HG02571 (cell line): ENCODE results near the gene DNLZ.

Source experiments
- ATAC-seq: cut with Tn5 transposase; IDR thresholded peaks from one replicate; pipeline ENCODE4 v1.9.1; 2021; ENCODE audit warnings: mild to moderate bottlenecking, moderate library complexity; ENCODE audit not compliant: unreplicated experiment

Gene DNLZ

GRCh38 chr9:136333486-136333885 lies 30.1 kb downstream of the DNLZ start:
- ATAC-seq, result no peak

DNA sequence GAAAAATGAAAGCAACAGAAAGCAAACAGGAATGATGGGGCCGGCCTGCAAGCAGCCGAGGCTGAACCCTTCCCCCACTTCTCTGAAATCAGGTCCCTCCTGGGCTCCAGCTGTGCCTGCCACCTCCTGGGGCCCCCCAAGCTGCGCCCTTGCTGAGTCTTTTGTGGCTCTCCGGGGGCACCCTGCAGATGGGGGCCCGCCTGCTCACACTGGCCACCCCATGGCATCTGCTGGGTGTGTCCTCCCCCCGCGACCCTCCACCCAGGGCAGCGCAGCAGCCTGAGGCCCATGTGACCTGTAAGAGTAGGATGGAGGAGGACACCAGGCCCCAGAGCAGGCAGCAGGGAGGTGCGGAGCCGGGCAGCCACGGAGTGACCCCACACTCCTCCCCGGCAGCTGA lies 30.5 kb downstream of the DNLZ start:
- no peak for ATAC-seq

DNA sequence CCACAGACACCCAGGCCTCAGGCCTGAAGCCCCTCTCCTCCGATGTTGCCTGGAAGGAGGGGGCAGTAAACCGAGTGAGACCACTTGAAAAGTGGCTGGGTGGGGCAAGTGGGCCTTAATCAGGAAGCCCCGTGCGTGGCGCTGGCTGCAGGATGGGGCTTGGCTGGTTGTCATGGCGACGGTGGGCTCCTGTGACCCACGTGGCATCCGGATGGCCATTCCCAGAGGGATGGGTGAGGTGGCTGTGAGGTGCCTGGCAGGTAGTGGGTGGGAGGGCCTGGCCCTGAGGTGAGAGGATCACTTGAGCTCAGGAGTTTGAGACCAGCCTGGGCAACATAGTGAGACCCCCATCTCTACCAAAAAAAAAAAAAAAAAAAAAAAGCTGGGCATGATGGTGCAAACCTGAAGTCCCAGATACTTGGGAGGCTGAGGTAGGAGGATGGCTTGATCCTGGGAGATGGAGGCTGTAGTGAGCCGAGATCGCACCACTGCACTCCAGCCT lies 31.0 kb downstream of the DNLZ start:
- ATAC-seq, result no peak

- ATAC-seq, result no peak
Measured at GRCh38 chr9:136331556-136332481, 31.7 kb downstream of the DNLZ start.

DNA sequence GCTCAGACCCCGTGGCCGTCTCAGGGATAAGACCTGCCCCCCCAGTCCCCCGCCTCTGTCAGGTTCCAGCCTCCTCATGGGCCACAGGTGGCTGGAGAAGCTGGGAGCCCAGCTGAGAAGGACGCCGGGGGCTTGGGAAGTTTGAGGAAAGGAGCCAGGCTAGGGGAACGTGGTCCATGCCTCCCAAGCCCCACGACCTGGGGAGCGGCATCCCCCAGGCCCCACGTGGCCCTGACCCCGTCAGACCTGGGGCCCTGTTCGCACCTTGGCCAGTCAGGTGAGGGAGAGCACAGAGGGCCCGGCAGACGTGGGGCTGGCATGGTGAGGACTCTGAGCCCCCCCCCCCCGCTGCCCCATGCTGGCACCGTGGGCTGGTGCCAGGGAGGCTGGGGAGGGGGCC lies 32.5 kb downstream of the DNLZ start:
- no peak for ATAC-seq

- no peak for ATAC-seq
Measured at GRCh38 chr9:136330406-136330990, 33.0 kb downstream of the DNLZ start.

DNA sequence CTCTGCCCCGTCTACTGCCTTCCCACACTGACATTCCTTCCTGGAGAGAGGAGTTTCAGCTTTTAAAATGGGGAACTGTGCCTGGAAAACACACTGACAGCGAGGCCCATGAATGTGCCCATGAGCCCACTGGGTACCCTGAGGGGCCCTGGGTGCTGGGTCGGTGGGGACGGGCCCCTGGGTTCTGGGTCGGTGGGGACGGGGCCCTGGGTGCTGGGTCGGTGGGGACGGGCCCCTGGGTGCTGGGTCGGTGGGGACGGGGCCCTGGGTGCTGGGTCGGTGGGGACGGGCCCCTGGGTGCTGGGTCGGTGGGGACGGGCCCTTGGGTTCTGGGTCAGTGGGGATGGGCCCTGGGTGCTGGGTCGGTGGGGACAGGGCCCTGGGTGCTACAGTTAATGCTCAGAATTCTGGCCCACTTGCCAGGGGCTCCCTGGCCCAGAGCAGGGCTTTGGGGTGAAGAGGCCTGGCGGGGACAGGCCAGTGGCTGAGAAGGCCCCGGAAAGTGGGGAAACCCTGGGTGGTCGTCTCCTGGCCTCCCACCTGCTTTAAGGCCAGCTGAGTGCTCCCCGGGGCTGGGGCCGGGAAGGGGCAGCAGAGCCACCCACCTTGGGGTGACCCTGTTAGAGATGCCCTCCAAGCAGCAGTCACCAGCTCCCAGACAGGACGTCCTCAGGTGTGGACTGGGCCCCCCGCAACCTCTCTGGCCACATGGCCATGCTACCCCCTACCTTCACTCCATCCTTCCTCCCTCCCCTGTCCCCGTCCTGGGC lies 33.7 kb downstream of the DNLZ start:
- no peak for ATAC-seq

GRCh38 chr9:136329211-136329627 lies 34.3 kb downstream of the DNLZ start:
- ATAC-seq, result no peak

GRCh38 chr9:136328622-136329041 lies 34.9 kb downstream of the DNLZ start:
- ATAC-seq, result no peak

GRCh38 chr9:136328011-136328621 lies 35.4 kb downstream of the DNLZ start:
- ATAC-seq, result no peak

- no peak for ATAC-seq
Measured at GRCh38 chr9:136327304-136327974, 36.1 kb downstream of the DNLZ start, which contains the start of gene GPSM1. GPSM1 (plus strand) TSS chr9:136327539; CDS start chr9:136327696, 157 bp downstream.

DNA sequence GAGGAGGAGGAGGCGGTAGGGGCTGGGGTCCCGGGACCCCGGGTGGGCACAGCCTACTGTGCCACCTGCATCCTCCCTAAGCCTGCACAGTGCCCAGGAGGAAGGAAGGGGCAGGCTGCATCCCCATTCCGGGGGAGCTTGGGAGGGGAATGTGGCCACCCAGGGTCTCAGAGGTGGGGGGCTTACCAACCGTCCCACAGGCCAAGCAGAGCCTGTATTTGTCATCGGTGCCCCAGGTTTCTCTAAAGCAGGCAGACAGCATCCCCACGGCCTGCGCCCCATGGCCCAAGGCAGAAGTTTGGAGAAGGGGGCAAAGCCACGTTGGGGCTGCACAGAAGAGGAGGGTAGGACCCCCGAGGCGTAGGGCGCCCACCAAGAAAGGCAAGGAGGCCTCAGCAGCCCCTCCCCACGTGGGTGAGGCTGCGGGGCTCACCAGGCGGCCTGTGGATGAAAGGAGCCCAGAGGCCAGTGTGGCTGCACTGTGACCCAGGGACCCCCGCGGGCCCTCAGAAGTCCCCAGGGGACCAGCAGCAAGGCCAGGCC lies 36.7 kb downstream of the DNLZ start:
- ATAC-seq, result no peak

DNA sequence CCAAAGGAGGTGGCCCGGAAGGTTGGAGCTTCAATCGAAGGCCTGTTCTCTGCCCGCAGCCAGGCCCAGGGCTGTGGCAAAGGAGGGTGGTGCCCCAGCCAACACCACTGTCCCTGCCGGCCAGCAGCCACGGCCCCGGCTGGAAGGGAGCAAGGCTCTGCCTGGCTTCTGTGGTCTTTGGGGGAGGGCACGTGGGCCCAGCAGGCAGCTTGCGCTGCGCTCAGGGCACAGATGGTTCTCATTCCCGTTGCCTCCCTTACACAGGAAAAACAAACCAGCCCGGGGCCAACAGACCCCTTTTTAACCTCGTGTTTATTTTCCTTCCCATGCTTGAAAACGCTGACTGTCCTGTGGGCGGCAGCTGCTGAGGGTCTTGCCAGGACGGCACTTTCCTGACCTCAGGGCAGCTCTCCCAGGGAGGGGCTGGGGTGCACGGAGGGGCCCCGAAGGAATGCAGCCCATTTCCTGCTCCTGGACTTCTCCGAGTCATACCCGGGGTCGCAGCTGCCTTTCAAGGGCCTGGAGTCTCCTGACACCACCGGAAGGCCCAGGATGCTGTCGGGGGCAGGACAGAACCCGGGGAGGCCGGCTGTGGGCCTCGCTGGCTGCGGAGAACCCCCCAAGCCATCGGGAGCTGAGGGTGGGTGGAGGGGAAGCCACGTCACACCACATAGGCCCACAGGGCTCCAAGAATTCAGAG lies 37.3 kb downstream of the DNLZ start:
- ATAC-seq, result no peak

- ATAC-seq, result no peak
Measured at GRCh38 chr9:136325358-136325757, 38.2 kb downstream of the DNLZ start.

DNA sequence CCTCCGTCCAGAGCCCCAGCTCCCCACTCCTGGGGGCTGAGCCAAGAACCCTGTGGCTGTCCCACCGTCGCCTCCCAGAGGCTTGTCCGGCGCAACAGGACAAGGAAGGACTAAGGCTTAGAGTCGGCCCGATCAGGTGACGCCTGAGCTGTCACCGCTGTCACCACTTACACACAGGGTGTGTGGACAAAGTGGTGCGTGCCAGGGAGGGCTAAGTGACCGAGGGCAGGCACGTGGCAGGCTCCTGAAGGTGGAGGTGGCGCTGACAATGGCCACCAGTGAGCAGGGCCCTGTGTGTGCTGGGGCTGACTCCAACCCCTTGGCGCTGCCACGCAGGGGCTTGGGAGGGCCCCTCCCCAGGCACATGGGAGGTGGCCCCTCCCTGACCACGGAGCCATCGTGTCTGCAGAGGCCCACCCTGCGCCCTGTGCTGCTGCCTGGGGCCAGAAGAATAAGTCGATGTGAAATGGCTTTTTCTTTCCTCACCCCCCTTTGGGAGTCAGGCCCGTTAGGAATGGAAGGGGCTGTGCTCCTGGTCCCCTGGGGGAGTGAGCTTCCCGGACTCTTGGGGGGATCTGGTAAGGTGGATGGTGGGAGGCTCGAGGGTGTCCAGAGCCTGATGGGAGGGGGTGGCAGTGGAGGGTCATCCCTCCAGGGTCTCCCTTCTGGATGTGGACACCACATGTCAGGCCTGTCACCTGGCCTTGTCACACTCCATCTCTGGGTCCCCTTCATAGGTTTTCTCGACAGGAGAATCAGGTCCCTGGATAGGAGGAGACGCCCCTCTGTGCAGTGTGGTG lies 38.8 kb downstream of the DNLZ start:
- no peak for ATAC-seq

DNA sequence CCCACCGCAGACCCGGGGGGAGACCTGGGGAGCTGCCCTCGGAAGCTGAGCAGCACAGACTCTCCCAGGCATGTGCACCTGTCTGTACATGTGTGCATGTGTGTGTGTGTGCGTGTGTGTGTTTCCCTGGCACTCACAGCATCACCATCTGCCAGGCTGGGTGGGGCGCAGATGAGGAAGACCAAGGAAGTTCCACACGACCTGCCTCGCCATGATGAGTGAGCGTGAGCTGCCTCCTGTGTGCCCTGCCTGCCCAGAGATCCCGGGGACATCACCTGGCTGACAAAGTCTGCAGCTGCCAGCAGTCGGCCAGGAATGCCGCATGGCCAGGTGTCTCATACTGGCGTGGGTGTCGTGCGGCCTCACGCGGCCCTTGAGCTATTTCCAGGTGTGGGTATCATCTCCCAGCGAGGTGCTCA lies 40.2 kb downstream of the DNLZ start:
- ATAC-seq, result no peak

- no peak for ATAC-seq
Measured at GRCh38 chr9:136322756-136323330, 40.7 kb downstream of the DNLZ start.

DNA sequence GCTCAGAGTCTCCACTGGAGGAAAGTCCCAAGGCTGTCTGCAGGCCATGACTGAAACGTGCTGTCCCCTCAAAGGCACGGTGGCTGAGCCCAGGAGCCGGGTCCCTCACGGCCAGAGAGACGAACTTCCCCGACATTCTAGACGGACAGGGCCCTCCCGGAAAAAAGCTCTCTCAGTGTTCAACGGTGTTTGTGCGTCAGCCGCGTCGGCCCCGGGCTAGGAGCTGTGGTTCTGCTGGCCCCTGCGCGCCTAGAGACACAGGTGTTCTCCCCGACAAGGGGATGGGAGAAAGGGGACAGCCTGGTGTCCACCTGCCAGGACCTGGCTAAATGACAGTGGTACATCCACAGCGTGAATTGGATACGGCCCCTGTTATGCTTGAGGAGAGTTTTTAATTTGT lies 42.0 kb downstream of the DNLZ start:
- no peak for ATAC-seq
